HG03469 (cell line): Measurements from ENCODE around the gene DOC2B.
"Not testable (repeated sequence)": the region's sequence is repeated elsewhere in the genome, so short reads cannot be mapped to it uniquely, and the experiment has no call there.

Experiments used
- ATAC-seq: cut with Tn5 transposase; IDR thresholded peaks from one replicate; pipeline ENCODE4 v1.9.1; 2021; ENCODE audit warnings: mild to moderate bottlenecking, moderate library complexity, moderate number of reproducible peaks; ENCODE audit not compliant: unreplicated experiment

The DOC2B gene

DNA sequence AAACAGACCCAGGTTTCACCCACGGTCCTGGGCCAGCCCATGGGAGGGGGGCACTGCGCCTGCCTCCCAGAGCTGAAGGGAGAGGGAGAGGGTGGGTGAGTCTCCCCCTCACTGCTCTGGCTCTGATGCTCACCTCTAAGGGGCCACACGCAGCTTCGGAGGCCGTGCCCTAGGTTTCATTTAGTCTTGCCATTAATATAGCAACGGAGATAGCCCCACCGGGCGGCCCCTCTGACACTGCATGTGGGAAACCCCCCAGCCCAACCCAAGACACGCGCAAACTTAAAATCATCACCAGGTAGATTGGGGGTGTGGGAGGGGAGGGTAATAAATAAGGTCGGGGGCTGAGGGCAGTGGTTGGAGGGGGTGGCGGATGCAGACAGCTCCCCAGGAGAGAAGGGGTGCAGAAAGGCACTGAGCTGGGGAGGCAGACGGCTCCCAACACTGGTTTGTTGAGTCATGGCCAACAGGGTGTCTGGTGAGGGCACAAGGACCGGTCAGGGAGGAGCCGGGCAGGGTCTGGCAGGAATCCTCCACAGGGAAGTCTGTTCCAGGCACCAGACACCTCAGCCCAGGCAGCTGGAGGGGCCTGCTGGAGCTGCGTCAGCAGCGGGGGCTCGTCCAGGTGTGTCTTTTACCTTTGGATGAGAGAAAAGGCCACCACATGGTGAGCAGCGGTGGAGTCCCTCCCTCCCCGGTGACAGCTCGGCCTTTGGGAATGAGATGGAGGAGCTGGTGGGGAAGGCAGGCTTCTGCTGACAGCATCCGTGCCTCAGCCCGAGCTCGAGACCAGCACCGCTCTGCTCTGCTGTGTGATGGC lies 32.0 kb upstream of the DOC2B start:
- ATAC-seq = no peak

- ATAC-seq = no peak
Observed at GRCh38 chr17:210402-210801, 29.0 kb upstream of the DOC2B start.

GRCh38 chr17:208429-208828 lies 27.0 kb upstream of the DOC2B start:
- no peak for ATAC-seq

DNA sequence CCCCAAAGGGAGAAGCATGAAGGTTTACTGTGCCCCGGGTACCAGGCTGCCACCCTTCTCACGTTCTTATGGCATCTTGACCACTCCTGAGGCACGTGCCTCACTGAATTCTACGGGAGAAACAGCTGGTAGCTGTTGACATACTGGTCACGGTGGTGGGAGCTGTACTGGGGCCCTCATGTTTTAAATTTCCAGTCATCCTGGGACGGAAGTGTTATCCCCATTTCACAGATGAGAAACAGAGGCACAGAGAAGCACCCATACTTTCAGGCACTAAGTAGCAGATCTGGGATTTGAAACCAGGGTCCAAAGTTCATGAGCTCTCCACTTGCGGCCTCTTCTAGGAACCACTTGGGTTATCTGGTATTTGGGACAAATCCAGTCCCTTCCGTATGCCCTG lies 26.3 kb upstream of the DOC2B start:
- ATAC-seq = no peak

DNA sequence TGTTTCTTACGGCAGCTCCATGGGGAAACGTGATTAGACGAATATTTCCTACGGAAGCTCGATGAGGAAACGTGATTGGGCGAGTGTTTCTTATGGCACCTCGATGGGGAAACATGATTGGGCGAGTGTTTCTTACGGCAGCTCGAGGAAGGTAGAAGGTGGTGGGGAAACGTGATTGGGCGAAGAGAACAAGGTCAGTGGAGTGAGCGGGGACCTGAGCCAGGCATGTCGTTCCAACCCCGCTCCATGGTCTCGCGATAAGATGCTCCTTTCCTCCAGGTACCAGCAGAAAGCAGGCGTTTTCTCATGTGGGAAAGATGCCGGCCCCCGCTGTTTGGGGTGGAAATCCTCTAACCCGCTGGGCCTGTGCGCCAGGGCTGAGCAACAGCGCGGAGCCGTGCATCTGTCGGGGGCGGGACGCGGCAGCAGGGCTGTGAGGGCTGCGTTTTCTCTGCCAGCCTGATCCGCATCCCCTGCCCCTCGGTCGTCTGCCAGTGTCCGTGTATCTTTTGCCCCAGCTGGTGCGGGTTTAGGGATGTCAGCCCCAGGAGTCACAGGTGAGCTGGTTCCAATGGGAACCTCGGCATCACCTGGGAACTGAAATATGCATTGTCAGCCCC lies 25.6 kb upstream of the DOC2B start:
- no peak for ATAC-seq

DNA sequence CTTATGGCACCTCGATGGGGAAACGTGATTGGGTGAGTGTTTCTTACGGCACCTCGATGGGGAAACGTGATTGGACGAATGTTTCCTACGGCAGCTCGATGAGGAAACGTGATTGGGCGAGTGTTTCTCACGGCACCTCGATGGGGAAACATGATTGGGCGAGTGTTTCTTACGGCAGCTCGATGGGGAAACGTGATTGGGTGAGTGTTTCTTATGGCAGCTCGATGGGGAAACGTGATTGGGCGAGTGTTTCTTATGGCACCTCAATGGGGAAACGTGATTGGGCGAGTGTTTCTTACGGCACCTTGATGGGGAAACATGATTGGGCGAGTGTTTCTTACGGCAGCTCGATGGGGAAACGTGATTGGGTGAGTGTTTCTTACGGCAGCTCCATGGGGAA lies 25.0 kb upstream of the DOC2B start:
- ATAC-seq = not testable (repeated sequence)

- ATAC-seq = no peak
Observed at GRCh38 chr17:205817-206216, 24.4 kb upstream of the DOC2B start.

DNA sequence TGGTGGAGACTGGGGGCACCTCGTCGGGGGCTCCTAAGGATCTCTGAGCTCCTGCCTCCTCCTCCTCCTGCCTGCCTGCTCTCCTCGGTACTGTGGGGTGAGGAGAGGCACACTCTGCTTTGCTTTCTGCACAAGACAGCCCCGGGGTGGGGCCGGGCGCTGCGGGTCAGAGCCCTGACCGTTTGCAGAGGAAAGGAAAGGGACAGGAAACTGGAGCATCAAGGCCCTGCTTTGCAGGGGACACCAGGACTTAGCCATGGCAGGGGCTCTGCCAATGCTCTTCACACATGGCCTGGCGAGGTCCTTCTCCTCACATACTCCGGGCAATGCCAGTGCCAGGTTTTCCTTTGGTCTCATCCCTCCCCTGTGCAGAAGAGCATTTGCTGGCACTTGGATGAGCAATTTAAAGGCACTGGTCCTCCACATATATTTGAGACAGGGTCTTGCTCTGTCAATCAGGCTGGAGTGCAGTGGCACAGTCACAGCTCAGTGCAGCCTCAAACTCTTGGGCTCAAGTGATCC lies 23.8 kb upstream of the DOC2B start:
- ATAC-seq = no peak

- no peak for ATAC-seq
Observed at GRCh38 chr17:204427-205147, 23.1 kb upstream of the DOC2B start.

DNA sequence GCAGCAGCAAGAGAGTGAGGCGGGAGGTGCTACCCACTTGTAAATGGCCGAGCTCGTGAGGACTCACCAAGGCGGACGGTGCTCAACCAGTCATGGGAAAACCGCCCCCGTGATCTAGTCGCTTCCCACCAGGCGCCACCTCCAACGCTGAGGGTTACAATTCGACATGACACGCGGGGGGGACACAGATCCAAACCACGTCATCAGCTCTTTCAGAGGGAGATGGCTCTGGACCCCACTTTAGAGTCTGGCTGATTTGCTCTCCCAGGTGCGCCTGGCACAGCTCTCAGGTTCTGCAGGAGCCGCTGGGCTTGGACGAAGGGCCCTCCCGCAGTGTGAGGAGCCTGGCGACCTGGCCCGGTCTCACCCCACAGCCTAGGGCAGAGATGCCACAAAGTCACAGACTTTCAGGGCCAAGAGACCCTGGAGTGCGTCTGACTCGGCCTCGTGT lies 21.1 kb upstream of the DOC2B start:
- no peak for ATAC-seq

DNA sequence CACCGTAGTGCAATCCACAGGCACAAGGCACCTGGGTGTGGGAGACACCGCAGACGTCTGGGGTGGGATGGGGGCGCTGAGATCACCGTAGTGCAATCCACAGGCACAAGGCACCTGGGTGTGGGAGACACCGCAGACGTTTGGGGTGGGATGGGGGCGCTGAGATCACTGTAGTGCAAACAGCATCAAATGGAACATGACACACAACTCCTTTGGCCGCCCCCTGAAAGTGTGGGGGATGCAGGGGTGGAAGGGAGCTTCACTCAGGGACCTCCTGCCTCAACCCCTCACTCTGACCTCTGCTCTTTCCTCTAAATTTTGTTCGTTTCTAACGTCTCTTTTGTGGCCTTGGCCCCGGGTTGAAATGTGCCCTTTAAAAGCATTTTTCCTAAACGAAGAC lies 20.3 kb upstream of the DOC2B start:
- ATAC-seq = not testable (repeated sequence)

DNA sequence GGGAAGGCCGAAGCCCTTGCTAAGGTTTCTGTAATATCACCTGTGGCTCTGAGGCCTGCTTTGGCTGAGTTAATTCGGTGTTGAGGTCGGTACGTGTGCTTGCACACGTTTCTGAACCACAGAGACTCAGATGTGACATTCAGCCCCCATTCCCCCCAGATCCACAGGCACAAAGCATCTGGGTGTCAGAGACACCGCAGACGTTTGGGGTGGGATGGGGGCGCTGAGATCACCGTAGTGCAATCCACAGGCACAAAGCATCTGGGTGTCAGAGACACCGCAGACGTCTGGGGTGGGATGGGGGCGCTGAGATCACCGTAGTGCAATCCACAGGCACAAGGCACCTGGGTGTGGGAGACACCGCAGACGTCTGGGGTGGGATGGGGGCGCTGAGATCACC lies 19.8 kb upstream of the DOC2B start:
- not testable (repeated sequence) for ATAC-seq

- no peak for ATAC-seq
Observed at GRCh38 chr17:200586-200985, 19.1 kb upstream of the DOC2B start.

DNA sequence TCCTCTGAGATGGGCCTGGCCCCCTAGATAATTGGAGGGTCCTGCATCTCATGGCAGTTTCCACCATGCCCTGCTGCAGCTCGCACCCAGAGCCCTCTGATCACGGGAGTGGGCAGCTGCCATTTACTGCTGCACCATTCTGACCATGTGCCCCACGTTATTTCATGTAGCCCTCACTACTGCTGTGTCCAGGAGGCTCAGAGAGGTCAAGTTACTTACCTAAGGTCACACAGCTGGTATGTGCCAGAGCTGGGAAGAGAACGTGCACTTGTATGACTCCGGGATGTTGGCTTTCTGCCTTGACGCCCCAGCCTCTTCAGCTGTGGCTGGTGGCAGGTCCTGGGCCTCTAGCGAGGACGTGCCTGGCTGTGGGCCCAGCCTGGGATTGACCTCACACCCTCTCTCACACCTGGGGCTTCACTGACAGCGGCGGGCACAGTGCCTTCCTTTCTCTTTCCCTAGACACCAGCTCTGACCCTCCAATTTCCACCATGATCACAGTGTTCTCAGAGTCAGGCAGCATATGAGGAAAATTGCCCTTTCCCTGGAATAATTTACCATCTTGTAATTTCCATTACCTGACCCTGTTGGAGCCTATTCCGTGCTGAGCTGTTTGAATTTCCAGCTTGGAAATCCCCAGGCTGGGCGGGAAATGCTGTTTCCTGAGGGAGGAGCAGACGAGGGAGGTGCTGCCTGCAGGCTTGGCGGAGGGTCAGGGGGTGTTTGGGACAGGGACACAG lies 18.5 kb upstream of the DOC2B start:
- no peak for ATAC-seq

DNA sequence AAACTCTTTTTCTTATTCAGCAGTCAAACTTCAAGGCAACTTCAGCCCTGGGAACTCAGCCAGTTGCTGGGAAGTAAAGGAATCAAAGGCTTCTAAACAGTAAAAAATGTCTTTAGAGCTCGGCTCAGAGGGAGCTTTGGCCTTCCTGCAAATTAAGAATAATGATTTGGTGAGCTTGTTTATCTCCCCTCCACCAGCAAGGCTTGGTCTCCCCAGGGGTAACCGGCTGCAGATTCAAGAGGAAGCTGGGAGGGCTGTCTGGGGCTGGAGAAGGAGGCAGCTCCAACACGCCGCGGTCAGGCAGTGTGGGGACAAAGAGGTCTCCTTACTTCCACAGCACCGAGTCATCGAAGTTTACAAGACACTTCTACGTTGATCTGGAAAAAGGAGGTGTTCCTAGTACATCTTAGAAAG lies 17.7 kb upstream of the DOC2B start:
- ATAC-seq = no peak

- ATAC-seq = not testable (repeated sequence)
Observed at GRCh38 chr17:198225-198624, 16.8 kb upstream of the DOC2B start.

DNA sequence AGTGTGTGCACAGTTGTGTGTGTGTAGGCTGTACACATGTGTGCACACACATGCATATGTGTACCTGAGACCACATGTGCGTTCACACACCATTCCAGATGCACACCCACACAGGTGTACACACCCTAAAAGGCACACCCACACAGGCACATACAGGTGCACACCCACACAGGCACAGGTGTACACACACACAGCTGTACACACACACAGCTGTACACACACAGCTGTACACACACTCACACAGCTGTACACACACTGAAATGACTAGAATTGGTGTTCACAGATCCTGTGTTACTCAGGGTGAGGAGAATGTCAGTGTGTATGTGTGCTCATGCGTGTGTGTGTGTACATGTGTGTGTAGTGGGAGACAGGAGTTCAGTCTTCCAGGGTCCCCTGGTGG lies 15.9 kb upstream of the DOC2B start:
- ATAC-seq = no peak

- ATAC-seq = no peak
Observed at GRCh38 chr17:194828-195602, 13.6 kb upstream of the DOC2B start.

GRCh38 chr17:193841-194806 lies 12.7 kb upstream of the DOC2B start:
- no peak for ATAC-seq
